ENCODE results near the gene NMRAL1.
A peak's percentile ranks its signal among the peaks of the same experiment; 100 is the strongest.

The NMRAL1 gene

DNA sequence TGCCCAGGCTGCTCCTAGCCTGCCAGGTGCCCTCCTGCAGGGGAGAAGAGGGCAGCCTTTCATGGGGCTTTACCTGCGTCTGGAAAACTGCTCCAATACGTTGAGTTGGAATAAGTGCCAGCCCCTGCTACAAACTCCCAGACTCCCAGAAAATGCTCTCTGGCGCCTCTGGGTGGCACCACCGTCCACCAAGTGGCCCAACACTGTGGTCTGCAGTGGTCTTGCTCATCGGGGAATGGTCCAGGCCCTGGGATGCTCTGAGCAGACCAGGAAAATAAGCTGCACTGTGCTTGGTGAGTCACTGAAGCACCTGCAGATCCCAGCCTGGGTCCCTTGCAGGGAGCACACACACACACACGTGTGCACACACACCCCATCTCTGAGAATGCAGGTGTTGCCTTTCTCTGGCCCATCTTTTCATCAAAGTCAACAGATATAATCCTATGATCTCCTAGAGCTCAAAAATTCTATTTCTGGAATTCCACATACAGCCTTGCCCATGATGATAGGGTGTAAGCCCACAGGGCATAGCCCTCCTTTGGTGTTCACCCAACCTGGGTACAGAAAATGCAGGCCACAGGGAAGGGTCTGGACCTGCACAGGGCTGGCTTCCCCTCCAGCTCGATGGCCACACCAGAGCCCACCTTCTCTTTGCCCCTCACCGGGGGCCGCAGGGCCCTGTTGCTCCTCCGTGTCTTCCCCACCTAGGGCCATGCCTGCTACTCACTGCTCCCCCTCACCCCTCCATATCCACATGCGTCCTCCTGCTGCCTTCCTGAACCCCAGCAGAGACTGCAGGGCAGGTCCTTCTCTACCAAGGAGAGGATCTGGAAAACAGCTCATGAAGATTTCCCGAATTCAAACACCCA lies 43.6 kb upstream of the NMRAL1 start:
- POLR2A ChIA-PET, result no interaction called here
- no peak overlapping the region for H3K27ac ChIP-seq (ENCODE audit: extremely low read depth, low read depth, low read length)
- no peaks in the 10 kb centered on the region for H3K4me1 ChIP-seq (ENCODE audit: control insufficient read depth, insufficient read depth, low read length)
- TF ChIP-seq, protein P1, sequence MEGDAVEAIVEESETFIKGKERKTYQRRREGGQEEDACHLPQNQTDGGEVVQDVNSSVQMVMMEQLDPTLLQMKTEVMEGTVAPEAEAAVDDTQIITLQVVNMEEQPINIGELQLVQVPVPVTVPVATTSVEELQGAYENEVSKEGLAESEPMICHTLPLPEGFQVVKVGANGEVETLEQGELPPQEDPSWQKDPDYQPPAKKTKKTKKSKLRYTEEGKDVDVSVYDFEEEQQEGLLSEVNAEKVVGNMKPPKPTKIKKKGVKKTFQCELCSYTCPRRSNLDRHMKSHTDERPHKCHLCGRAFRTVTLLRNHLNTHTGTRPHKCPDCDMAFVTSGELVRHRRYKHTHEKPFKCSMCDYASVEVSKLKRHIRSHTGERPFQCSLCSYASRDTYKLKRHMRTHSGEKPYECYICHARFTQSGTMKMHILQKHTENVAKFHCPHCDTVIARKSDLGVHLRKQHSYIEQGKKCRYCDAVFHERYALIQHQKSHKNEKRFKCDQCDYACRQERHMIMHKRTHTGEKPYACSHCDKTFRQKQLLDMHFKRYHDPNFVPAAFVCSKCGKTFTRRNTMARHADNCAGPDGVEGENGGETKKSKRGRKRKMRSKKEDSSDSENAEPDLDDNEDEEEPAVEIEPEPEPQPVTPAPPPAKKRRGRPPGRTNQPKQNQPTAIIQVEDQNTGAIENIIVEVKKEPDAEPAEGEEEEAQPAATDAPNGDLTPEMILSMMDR (tag by site-specific recombination; IDR thresholded peaks at IDR 0.05), result peak; percentile 74
- TF ChIP-seq ZEB2 (tag by site-specific recombination; IDR thresholded peaks at IDR 0.05) (peak; percentile 42; the same call in 1 of the 2 replicates), ZNF112 (tag by site-specific recombination; IDR thresholded peaks at IDR 0.05) (no peak), ZNF768 (tag by site-specific recombination; IDR thresholded peaks at IDR 0.05) (no peak), ZNF654 (tag by site-specific recombination; IDR thresholded peaks at IDR 0.05; ENCODE audit: low read depth) (peak; percentile 79), ZNF10 (tag by site-specific recombination; IDR thresholded peaks at IDR 0.05) (peak; percentile 94), GLIS1 (tag by site-specific recombination; IDR thresholded peaks at IDR 0.05) (no peak), MZF1 (tag by site-specific recombination; IDR thresholded peaks at IDR 0.05; ENCODE audit: borderline replicate concordance) (no peak), ZNF600 (tag by site-specific recombination; IDR thresholded peaks at IDR 0.05) (peak; percentile 80), ZBTB20 (tag by site-specific recombination; IDR thresholded peaks at IDR 0.05) (no peak), IKZF3 (tag by site-specific recombination; IDR thresholded peaks at IDR 0.05) (peak; percentile 37; the same call in 1 of the 2 replicates), REPIN1 (tag by site-specific recombination; IDR thresholded peaks at IDR 0.05; ENCODE audit: low read depth) (no peak), GLI2 (tag by site-specific recombination; IDR thresholded peaks at IDR 0.05; ENCODE audit: borderline replicate concordance, low read depth) (no peak), ZBTB17 (tag by site-specific recombination; IDR thresholded peaks at IDR 0.05) (peak; percentile 82)
- TF ChIP-seq, protein P2, sequence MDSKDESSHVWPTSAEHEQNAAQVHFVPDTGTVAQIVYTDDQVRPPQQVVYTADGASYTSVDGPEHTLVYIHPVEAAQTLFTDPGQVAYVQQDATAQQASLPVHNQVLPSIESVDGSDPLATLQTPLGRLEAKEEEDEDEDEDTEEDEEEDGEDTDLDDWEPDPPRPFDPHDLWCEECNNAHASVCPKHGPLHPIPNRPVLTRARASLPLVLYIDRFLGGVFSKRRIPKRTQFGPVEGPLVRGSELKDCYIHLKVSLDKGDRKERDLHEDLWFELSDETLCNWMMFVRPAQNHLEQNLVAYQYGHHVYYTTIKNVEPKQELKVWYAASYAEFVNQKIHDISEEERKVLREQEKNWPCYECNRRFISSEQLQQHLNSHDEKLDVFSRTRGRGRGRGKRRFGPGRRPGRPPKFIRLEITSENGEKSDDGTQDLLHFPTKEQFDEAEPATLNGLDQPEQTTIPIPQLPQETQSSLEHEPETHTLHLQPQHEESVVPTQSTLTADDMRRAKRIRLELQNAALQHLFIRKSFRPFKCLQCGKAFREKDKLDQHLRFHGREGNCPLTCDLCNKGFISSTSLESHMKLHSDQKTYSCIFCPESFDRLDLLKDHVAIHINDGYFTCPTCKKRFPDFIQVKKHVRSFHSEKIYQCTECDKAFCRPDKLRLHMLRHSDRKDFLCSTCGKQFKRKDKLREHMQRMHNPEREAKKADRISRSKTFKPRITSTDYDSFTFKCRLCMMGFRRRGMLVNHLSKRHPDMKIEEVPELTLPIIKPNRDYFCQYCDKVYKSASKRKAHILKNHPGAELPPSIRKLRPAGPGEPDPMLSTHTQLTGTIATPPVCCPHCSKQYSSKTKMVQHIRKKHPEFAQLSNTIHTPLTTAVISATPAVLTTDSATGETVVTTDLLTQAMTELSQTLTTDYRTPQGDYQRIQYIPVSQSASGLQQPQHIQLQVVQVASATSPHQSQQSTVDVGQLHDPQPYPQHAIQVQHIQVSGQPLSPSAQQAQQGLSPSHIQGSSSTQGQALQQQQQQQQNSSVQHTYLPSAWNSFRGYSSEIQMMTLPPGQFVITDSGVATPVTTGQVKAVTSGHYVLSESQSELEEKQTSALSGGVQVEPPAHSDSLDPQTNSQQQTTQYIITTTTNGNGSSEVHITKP (tag by site-specific recombination; IDR thresholded peaks at IDR 0.05), result 0 out of 2 replicates have a peak, but pooled peaks have one; percentile 38
- TF ChIP-seq, protein P3, sequence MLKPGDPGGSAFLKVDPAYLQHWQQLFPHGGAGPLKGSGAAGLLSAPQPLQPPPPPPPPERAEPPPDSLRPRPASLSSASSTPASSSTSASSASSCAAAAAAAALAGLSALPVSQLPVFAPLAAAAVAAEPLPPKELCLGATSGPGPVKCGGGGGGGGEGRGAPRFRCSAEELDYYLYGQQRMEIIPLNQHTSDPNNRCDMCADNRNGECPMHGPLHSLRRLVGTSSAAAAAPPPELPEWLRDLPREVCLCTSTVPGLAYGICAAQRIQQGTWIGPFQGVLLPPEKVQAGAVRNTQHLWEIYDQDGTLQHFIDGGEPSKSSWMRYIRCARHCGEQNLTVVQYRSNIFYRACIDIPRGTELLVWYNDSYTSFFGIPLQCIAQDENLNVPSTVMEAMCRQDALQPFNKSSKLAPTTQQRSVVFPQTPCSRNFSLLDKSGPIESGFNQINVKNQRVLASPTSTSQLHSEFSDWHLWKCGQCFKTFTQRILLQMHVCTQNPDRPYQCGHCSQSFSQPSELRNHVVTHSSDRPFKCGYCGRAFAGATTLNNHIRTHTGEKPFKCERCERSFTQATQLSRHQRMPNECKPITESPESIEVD (tag by site-specific recombination; IDR thresholded peaks at IDR 0.05), result no peak
- TF ChIP-seq, protein P4, sequence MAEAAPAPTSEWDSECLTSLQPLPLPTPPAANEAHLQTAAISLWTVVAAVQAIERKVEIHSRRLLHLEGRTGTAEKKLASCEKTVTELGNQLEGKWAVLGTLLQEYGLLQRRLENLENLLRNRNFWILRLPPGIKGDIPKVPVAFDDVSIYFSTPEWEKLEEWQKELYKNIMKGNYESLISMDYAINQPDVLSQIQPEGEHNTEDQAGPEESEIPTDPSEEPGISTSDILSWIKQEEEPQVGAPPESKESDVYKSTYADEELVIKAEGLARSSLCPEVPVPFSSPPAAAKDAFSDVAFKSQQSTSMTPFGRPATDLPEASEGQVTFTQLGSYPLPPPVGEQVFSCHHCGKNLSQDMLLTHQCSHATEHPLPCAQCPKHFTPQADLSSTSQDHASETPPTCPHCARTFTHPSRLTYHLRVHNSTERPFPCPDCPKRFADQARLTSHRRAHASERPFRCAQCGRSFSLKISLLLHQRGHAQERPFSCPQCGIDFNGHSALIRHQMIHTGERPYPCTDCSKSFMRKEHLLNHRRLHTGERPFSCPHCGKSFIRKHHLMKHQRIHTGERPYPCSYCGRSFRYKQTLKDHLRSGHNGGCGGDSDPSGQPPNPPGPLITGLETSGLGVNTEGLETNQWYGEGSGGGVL (tag by site-specific recombination; IDR thresholded peaks at IDR 0.05), result no peak
- TF ChIP-seq, protein P5, sequence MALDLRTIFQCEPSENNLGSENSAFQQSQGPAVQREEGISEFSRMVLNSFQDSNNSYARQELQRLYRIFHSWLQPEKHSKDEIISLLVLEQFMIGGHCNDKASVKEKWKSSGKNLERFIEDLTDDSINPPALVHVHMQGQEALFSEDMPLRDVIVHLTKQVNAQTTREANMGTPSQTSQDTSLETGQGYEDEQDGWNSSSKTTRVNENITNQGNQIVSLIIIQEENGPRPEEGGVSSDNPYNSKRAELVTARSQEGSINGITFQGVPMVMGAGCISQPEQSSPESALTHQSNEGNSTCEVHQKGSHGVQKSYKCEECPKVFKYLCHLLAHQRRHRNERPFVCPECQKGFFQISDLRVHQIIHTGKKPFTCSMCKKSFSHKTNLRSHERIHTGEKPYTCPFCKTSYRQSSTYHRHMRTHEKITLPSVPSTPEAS (tag by site-specific recombination; IDR thresholded peaks at IDR 0.05), result peak; percentile 42
- TF ChIP-seq, protein P6, sequence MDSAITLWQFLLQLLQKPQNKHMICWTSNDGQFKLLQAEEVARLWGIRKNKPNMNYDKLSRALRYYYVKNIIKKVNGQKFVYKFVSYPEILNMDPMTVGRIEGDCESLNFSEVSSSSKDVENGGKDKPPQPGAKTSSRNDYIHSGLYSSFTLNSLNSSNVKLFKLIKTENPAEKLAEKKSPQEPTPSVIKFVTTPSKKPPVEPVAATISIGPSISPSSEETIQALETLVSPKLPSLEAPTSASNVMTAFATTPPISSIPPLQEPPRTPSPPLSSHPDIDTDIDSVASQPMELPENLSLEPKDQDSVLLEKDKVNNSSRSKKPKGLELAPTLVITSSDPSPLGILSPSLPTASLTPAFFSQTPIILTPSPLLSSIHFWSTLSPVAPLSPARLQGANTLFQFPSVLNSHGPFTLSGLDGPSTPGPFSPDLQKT (IDR thresholded peaks at IDR 0.05; ENCODE audit: borderline replicate concordance, low read depth, low read length), result no peak
- peaks cover 0 to 33% of the 10 kb centered on the region in 2 experiments; a peak in 2 of 3 replicates for H3K36me3 ChIP-seq (ENCODE audit: control insufficient read depth in 2 of 2, insufficient read depth in 1 of 2, low read length in 2 of 2)
- H3K4me3 ChIP-seq (ENCODE audit: low read depth, low read length), result no peak overlapping the region
- CTCF ChIA-PET, result interaction anchor here (0.5 to 2.6 kb wide), 25 partner anchors 11 to 681 kb away, joined by 3 to 28 read pairs (median 4); partner anchors contain the start of gene C16orf96
- no peaks in the 10 kb centered on the region for H3K9me3 ChIP-seq (ENCODE audit: control insufficient read depth, insufficient read depth, low read depth, low read length)

Data from HEK293 (cell line).